IPS DF 4.7 (cell line): Measurements from ENCODE around the gene DENND4A.
"Not testable (repeated sequence)": the region's sequence is repeated elsewhere in the genome, so short reads cannot be mapped to it uniquely, and the experiment has no call there.

Experiments used
- DNase-seq: peaks from one replicate; pipeline ENCODE4 v3.0.0-alpha.2; 2013; ENCODE audit warnings: low spot score; ENCODE audit errors: extremely low read depth

DENND4A gene

GRCh38 chr15:65638109-65638508 is 154.0 kb downstream of the DENND4A start:
- DNase-seq = no peak

GRCh38 chr15:65634356-65634755 is 157.7 kb downstream of the DENND4A start:
- no peak for DNase-seq

- DNase-seq = no peak
Observed at GRCh38 chr15:65633752-65634151, 158.3 kb downstream of the DENND4A start.

GRCh38 chr15:65632780-65633375 is 159.2 kb downstream of the DENND4A start:
- DNase-seq = no peak

GRCh38 chr15:65631503-65631902 is 160.6 kb downstream of the DENND4A start:
- no peak for DNase-seq

GRCh38 chr15:65630760-65631159 is 161.3 kb downstream of the DENND4A start:
- DNase-seq = no peak

GRCh38 chr15:65629548-65629947 is 162.5 kb downstream of the DENND4A start:
- no peak for DNase-seq

GRCh38 chr15:65626856-65627255 is 165.2 kb downstream of the DENND4A start:
- DNase-seq = no peak

- DNase-seq = no peak
Observed at GRCh38 chr15:65623103-65623502, 169.0 kb downstream of the DENND4A start.

- DNase-seq = no peak
Observed at GRCh38 chr15:65621638-65622037, 170.5 kb downstream of the DENND4A start, which contains the start of gene SLC24A1. SLC24A1 (plus strand) TSS chr15:65621938; CDS start chr15:65624081, 2,143 bp downstream.

GRCh38 chr15:65620833-65621232 is 171.3 kb downstream of the DENND4A start:
- no peak for DNase-seq

- no peak for DNase-seq
Observed at GRCh38 chr15:65619626-65620290, 172.3 kb downstream of the DENND4A start.

- no peak for DNase-seq
Observed at GRCh38 chr15:65618560-65619109, 173.5 kb downstream of the DENND4A start.

- not testable (repeated sequence) for DNase-seq
Observed at GRCh38 chr15:65615887-65616286, 176.2 kb downstream of the DENND4A start.

- no peak for DNase-seq
Observed at GRCh38 chr15:65612949-65613744, 178.9 kb downstream of the DENND4A start.

GRCh38 chr15:65612616-65612946 is 179.5 kb downstream of the DENND4A start:
- DNase-seq = no peak

GRCh38 chr15:65611888-65612615 is 180.0 kb downstream of the DENND4A start:
- no peak for DNase-seq

- peak; percentile 84 for DNase-seq
Observed at GRCh38 chr15:65610871-65611718, 181.0 kb downstream of the DENND4A start, which contains the start of gene INTS14. INTS14 (minus strand) TSS chr15:65611131; CDS start chr15:65607380, 3,751 bp downstream.
